ENCODE measurements around the gene ARRB1.

Gene ARRB1

DNA sequence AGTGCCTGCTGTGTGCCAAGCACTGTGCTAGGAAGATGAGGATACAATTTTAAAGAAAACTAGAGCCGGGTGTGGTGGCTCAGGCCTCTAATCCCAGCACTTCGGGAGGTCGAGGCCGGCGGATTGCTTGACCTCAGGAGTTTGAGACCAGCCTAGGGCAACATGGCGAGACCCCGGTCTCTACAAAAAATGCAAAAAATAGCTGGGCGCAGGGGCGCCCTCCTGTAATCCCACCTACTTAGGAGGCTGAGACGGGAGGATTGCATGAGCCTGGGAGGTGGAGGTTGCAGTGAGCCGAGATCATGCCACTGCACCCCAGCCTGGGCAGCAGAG is 102.6 kb downstream of the ARRB1 start:
- no peak for FAIRE-seq
- TF ChIP-seq POLR2A (IDR thresholded peaks at IDR 0.05; ENCODE audit: low read depth, low read length), result no peak
- no peak for DNase-seq (ENCODE audit: insufficient read length, low spot score)

DNA sequence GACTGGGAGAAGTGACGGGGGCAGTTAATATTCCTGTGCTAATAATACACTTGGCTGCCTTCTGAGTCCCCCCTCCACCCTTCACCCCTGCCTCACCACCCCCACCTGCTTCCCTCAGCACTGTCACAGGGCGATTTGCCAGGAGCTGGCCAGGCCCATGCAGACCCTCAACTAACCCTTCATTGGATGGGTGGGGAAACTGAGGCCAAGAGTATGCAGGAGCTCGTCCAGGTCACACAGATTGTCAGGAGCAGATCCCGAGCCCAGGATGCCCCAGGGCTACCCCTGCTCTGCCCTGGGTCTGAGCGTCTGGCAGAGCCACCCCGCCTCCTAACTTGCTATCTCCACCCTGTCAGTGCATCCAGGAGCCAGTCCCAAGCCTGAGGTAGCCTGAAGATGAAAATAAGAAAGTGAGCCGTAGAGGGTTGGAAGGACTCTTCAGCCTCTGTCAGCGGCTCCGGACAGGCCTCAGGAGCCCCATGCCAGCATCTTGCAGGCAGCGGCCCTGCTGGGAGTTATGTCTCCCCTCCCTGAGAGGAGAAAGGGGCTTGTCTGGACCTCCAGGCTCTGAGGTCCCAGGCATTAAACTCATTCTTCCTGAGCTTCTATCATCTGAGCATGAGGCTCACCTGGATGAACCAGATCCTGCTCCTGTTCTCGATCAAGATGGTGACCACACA is 104.7 kb downstream of the ARRB1 start:
- no peak for TF ChIP-seq POLR2A (IDR thresholded peaks at IDR 0.05; ENCODE audit: low read depth, low read length)
- FAIRE-seq, result no peak
- no peak for DNase-seq (ENCODE audit: insufficient read length, low spot score)

DNA sequence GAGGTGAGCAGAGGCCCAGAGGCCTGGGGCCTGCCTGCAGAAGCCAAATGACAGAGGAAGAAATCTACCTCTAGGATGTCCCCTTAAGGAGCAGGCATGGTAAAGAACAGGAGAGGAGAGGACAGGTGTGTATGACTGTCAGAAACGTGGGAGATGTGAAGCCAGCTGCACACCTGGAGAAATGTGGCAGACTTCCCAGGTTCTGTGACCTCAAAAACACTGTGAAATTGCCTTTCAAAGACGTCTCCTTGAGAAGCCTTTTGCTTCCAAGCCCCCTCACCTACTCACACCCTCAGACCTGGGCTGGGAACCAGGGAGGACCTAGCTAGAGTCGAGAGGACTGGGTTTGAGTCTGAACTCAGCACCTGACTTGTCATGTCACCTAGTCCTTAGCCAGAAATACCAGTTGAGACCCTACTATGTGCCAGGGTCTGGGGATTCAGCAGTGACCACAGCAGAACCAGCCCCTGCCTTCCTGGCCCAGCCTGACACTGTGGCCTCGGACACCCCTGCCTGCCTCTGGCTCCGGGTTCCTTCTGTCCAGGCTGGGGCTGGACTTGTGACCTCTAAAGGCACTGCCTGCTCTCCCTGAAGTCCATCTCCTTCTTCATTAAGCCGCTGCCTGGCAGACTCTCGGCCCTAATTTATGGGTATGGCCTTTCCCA is 105.3 kb downstream of the ARRB1 start:
- TF ChIP-seq POLR2A (IDR thresholded peaks at IDR 0.05; ENCODE audit: low read depth, low read length), result no peak
- no peak for DNase-seq (ENCODE audit: insufficient read length, low spot score)
- FAIRE-seq, result no peak

DNA sequence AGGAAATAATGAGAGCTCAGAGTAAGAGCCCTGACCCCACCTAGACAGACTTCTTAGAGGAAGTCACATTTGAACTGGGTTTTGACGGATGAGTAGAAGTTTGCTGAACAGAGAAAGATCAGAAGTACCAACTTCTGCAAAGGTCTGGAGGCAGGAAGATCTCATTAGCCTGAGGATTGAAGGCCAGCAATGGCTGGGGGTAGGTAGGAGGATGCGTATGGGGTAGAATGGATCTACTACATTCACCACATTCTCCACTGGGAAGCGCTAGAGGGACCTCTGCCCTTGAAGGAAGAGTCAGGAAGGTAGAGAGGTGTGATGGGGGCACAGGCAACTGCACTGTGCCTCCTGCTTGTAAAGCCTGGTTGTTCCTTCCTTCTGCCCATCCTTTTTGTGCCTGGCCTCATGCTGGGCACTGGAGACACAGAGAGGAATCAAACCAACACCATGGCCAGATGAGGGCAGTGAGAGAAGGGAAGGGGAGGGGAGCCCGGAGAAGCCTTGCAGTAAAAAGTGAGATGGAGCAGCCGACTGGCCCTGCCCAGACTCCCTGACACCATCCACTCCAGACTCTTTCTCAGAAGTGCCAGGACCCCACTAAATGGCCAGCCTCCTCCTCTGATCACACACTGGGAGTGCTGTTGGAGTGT is 106.0 kb downstream of the ARRB1 start:
- FAIRE-seq (no peak), DNase-seq (ENCODE audit: insufficient read length, low spot score) (no peak)
- no peak for TF ChIP-seq POLR2A (IDR thresholded peaks at IDR 0.05; ENCODE audit: low read depth, low read length)

DNA sequence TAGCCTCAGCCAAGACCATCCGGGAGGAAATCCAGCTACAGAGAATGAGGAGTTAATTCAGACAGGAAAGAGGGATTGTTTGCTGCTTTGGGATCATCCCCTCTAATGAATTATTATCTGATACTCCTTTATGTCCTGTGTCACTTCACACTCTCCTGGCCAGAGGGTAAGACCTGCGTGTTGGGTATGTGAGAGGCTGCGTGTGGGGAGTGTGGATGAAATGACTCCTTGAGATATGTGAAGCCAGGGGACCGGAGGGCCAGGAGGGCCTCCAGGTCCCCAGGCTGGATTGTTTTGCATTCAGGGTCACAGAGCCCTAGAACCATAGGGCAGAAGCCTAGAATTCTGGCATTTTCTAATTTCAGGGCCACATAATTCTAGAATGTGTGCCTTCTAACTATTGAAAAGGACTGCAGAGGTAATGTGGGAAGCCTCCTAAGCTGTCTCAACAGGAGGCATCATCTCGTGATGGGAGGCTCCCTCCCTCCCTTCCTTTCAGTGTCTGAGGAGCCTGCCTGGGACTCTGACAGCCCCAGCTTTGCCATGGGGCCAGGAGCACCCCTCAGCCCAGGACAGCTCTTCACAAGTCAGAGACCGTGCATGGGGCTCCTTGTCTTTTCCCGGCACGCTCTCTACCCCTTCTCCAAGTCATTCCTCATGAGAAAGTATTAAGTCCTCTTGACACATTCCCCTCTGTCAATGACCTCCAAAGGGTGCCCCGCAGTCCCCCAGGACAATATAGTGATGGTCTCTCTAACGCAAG is 107.2 kb downstream of the ARRB1 start:
- DNase-seq (ENCODE audit: insufficient read length, low spot score) (no peak), FAIRE-seq (no peak)
- TF ChIP-seq POLR2A (IDR thresholded peaks at IDR 0.05; ENCODE audit: low read depth, low read length), result no peak

DNA sequence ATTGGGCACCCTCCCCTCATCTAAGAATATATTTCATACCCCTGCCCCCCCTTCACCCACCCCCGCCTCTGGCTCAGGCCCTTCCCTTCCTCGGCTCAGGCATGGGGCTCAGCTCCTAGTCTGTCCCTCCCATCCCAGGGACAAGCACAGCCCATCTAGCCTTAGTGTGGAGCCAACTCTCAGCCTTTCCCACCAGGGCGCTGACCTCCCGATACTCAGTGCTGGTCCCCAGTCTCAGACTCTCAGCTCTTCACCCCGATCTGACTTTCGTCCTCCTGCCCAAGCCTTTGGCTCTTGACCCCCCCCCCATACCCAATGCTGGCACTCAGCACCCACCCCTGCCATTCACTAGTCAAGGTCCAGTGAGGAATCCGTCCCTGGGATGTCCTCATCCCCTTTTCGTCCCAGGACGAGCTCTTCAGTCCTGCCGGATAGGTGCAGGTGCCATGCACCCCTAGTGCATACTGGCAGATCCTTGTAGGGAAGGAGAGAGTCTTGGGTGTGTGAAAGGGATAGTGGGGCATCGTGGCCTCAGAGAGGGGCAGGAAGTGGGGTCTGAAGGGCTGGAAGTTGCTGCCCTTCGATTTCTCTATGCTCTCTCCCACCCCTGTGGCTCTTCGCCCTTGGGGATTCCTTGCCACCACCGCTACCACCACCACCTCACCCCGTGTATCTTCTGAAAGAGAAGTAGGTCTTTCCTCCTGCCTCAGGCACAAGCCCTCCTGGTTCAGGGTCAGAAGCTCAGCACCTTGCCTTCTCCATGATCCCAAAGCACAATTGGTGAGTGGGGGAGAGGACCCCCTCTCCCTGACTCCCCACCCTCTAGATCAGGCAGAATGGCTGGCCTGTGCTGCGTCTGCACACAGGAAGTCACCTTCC is 108.5 kb downstream of the ARRB1 start:
- no peak for TF ChIP-seq POLR2A (IDR thresholded peaks at IDR 0.05; ENCODE audit: low read depth, low read length)
- no peak for FAIRE-seq
- DNase-seq (ENCODE audit: insufficient read length, low spot score), result no peak

DNA sequence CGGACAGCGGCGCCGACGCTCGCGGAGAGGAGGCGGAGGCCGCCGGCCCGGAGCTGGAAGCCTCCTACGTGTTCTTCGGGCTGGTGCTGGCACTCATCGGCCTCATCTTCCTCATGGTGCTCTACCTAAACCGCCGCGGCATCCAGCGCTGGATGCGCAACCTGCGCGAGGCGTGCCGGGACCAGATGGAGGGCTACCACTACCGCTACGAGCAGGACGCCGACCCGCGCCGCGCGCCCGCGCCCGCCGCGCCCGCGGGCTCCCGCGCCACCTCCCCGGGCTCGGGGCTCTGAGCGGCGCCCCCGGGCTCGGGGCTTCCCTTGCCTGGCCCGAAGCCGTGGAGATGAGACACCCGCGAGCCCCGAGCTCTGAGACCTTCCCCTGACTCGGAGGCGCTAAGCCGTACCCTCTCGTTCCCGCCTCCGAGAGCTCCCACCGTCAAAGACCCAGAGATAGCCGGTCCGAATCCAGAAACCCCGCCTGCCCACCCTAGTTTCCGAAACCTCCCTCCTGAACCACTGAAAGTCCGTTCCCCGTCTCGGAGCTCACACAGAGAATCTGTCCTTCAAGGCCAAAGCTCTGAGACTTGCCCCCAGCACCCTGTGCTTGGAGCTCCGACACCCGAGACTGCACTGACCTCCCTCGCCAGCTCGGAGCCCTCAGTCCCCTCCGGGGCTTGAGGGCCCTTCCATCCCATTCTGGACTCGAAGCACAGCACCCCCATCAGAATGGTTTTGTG is 109.4 kb downstream of the ARRB1 start:
- no peak for FAIRE-seq
- no peak for DNase-seq (ENCODE audit: insufficient read length, low spot score)
- no peak for TF ChIP-seq POLR2A (IDR thresholded peaks at IDR 0.05; ENCODE audit: low read depth, low read length)

DNA sequence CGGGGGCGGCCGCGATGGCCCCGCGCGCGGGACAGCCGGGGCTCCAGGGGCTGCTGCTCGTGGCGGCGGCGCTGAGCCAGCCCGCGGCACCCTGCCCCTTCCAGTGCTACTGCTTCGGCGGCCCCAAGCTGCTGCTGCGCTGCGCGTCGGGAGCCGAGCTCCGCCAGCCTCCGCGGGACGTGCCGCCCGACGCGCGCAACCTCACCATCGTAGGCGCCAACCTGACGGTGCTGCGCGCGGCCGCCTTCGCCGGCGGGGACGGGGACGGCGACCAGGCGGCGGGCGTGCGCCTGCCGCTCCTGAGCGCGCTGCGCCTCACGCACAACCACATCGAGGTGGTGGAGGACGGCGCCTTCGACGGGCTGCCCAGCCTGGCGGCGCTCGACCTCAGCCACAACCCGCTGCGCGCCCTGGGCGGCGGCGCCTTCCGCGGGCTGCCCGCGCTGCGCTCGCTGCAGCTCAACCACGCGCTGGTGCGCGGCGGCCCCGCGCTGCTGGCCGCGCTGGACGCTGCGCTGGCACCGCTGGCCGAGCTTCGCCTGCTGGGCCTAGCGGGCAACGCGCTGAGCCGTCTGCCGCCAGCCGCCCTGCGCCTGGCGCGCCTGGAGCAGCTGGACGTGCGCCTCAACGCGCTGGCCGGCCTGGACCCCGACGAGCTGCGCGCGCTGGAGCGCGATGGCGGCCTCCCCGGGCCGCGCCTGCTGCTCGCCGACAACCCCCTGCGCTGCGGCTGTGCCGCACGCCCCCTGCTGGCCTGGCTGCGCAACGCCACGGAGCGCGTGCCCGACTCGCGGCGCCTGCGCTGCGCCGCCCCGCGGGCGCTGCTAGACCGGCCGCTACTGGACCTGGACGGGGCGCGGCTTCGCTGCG is 110.2 kb downstream of the ARRB1 start:
- FAIRE-seq, result no peak
- no peak for TF ChIP-seq POLR2A (IDR thresholded peaks at IDR 0.05; ENCODE audit: low read depth, low read length)
- DNase-seq (ENCODE audit: insufficient read length, low spot score), result peak; percentile 88

DNA sequence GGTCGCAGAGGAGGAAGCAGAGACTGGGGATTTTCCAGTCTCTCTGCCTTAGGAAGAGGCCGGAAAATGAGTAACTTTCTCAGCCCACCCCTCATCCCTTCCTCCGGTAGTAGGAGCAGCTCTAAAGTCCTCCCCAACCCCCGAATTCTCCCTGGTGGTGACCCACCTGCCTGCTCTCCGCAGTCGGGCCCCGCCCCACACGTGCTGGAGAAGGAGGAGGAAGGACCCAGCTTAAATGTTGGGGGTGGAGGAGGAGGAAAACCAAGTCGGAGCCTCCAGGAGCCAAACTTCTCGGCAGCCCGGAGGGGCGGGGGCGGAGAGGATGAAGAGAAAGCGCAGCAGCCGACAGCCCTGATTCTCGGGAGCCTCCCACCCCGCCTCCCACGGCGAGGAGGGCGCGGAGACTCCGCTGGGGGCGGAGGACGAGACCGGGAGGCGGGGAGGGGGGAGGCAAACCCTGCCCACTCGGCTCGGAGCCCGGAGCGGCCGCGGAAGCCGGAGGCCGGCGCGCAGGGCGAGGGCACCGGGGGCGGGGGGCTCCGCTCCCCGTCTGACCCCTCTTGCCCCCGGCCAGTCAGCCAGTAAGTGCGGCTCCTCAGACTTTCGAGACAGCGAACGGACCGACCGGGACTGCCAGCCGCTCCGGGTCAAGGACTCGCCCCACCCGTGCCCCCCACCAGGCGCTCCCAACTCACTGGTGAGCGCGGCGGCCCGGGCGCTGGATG is 111.0 kb downstream of the ARRB1 start, which contains the start of gene TPBGL:
Gene TPBGL, plus strand, starts transcription at position 464 of the 725 bp plus-strand sequence. CDS start 276 bp downstream, outside the sequence.
- TF ChIP-seq POLR2A (IDR thresholded peaks at IDR 0.05; ENCODE audit: low read depth, low read length), result no peak
- no peak for FAIRE-seq
- DNase-seq (ENCODE audit: insufficient read length, low spot score), result no peak

DNA sequence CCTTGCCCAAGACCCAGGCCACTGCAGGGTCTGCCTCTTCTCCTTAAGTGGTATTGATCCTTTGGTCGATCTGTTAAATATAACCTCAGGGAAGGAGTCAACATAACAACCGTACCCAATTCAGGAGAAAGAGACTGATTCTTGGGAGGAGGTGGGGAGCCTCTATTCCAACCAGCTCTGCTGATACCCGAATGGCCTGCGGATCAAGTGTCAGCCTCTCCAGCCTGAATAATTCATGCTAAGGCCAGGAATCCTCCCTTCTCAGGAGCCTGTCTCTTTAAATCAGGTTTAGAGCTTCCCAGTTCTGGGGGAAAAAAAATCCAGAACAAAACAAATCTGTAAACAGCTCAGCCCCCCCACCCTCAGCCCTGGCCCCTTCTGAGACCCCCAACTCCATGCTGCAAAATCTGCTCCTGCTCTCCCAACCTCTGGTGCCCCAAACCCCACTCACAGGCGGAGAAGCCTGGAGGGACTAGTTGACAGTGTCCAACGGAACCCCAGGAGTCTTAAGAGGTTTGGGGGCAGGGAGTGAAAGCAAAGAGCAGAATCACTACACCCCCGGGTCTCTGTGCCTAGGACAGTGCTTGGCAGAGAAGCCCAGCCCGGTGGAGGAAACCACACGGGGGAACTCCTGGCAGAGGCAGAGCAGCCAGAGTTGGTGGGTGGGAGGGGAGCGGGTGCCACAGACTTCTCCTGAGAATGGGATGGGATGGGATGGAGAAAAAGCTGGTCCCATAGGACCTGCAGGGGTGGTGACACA is 111.8 kb downstream of the ARRB1 start:
- DNase-seq (ENCODE audit: insufficient read length, low spot score) (no peak), FAIRE-seq (no peak)
- no peak for TF ChIP-seq POLR2A (IDR thresholded peaks at IDR 0.05; ENCODE audit: low read depth, low read length)
